Loucy (cell line): Measurements from ENCODE around the gene USHBP1.
A peak's percentile ranks its signal among the peaks of the same experiment; 100 is the strongest.

Experiments
- EZH2phosphoT487 ChIP-seq: fragments of 200-600 bp; IDR thresholded peaks from 2 replicates; pipeline ENCODE4 v1.6.1; 2018; ENCODE audit warnings: antibody characterized with exemption, mild to moderate bottlenecking, moderate library complexity, borderline replicate concordance
- TF ChIP-seq, protein P1 (sequence below): fragments of 200-600 bp; sonication (generic); conservative IDR thresholded peaks from 2 replicates; pipeline ENCODE4 v1.5.1; 2014; ENCODE audit warnings: mild to moderate bottlenecking, antibody characterized with exemption, low read length

DNA sequence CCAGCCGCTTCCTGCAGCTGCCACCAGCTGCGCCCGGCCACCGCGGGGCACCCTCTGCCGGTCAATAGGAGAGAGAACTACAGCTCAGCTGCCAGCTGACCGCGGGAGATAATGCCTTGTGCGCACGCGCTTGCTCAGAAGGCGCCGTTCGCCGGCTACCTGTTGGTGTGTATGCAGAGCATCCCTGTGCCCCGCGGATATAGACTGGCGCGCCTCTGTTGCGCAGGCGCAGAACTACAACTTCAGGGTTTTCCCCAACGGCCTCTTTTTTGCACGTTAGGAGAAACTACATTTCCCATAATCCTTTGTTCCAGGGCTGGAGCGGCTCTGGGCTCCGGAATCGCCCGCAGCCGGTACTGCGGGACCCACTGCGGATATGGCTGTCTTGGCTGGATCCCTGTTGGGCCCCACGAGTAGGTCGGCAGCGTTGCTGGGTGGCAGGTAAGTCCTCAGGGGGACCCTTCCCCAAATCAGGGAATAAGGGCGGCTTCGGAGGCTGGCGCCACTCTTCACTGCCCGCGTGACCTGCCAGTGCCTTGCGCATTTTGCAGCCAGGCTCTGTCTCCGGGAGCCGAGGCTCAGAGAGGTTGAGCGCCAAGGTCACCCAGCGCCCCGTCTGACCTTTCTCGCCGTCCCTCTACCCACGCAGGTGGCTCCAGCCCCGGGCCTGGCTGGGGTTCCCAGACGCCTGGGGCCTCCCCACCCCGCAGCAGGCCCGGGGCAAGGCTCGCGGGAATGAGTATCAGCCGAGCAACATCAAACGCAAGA is 41.2 kb upstream of the USHBP1 start, which contains the start of gene MRPL34:
- TF ChIP-seq, protein P1, sequence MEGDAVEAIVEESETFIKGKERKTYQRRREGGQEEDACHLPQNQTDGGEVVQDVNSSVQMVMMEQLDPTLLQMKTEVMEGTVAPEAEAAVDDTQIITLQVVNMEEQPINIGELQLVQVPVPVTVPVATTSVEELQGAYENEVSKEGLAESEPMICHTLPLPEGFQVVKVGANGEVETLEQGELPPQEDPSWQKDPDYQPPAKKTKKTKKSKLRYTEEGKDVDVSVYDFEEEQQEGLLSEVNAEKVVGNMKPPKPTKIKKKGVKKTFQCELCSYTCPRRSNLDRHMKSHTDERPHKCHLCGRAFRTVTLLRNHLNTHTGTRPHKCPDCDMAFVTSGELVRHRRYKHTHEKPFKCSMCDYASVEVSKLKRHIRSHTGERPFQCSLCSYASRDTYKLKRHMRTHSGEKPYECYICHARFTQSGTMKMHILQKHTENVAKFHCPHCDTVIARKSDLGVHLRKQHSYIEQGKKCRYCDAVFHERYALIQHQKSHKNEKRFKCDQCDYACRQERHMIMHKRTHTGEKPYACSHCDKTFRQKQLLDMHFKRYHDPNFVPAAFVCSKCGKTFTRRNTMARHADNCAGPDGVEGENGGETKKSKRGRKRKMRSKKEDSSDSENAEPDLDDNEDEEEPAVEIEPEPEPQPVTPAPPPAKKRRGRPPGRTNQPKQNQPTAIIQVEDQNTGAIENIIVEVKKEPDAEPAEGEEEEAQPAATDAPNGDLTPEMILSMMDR: peak; percentile 73
- no peak for TF ChIP-seq EZH2phosphoT487
